GM23248 (cell line): ENCODE results near the gene CABP7.

ENCODE experiments used
- EZH2 ChIP-seq: fragments of 200-600 bp; sonication (generic); IDR thresholded peaks from 2 replicates; pipeline ENCODE4 v1.6.1; 2018; ENCODE audit warnings: antibody characterized with exemption, mild to moderate bottlenecking; ENCODE audit not compliant: insufficient read depth, poor library complexity, severe bottlenecking
- EZH2phosphoT487 ChIP-seq: fragments of 200-600 bp; sonication (generic); IDR thresholded peaks from 2 replicates; pipeline ENCODE4 v1.6.1; 2018; ENCODE audit warnings: antibody characterized with exemption, moderate library complexity, mild to moderate bottlenecking, low read depth; ENCODE audit not compliant: insufficient read depth

DNA sequence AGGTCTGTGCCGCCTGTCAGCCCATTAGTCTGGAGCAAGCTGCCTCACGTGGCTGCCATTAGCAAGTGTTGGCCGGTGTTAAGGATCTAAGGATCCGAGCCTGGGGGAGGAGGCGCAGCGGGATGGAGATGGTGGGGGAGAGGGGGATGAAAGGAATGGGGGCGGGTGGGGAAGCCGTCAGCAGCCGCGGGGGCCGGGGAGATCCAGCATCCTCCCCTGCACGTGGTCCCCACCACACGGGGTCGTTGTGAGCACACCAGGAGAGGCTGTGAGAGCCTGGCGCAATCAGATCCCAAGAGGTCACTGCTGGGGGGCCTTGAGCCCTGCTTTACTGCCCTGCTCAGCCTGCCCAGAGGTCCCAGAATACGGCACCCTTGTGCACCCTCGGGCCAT is 7.3 kb downstream of the CABP7 start:
- TF ChIP-seq EZH2 (no peak), EZH2phosphoT487 (no peak)
